Right lobe of liver (tissue), 4 donors: ENCODE data around the gene PLXNA2.

Source experiments
- POLR2A ChIP-seq: fragments of 450-650 bp; IDR thresholded peaks from one replicate; pipeline ENCODE4 v1.6.1; 2017; ENCODE audit warnings: antibody characterized with exemption, mild to moderate bottlenecking
- TF ChIP-seq, protein P1 (sequence below), 4 donors: fragments of 200-600 bp in 3 of 4; fragments of 450-650 bp in 1 of 4; IDR thresholded peaks; one replicate each; pipeline versions ENCODE4 v1.5.1 to v1.8.0; 2016 to 2022; ENCODE audit warnings: antibody characterized with exemption in 4 of 4, mild to moderate bottlenecking in 2 of 4
- donor health status: DM: no; HTN: no; CAD: no.
- donor health status: DM: no; HTN: no; CAD: no.
- donor health status: DM: no; HTN: yes; CAD: no.

DNA sequence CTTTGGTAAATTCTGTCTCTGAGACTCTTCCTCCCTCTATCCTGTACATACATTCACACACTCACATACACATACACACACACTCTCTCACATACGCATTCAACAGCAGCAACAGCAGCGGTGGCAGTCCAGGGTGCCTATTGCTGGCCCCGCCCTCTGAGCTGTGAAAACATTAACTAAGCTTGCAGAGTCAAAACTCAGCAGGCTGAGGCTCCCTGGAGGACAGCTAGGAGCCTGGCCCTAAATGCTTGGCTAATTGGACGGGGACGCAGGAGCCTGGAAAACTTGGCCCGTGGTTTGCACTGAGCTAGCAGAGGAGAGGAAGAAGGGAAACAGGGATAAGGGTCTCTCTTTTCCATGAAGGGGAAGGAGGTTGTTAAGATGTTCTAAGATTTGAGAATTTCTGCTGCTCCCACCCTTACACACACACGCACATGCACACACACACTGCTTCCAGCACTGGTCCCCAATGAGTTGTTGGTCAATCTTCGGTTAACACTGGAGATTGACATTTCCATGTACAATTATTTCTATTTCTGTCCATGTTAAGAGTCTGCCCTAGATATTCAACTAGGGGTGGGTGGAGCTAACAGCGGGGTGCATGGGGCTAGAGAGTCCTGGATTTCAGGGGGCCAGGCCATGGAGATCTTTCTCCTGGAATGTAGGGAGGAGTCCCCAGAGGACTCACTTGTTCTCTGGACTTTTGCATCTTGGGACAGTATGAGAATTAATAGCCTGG, 94.2 kb downstream of the PLXNA2 start:
- TF ChIP-seq, protein P1, sequence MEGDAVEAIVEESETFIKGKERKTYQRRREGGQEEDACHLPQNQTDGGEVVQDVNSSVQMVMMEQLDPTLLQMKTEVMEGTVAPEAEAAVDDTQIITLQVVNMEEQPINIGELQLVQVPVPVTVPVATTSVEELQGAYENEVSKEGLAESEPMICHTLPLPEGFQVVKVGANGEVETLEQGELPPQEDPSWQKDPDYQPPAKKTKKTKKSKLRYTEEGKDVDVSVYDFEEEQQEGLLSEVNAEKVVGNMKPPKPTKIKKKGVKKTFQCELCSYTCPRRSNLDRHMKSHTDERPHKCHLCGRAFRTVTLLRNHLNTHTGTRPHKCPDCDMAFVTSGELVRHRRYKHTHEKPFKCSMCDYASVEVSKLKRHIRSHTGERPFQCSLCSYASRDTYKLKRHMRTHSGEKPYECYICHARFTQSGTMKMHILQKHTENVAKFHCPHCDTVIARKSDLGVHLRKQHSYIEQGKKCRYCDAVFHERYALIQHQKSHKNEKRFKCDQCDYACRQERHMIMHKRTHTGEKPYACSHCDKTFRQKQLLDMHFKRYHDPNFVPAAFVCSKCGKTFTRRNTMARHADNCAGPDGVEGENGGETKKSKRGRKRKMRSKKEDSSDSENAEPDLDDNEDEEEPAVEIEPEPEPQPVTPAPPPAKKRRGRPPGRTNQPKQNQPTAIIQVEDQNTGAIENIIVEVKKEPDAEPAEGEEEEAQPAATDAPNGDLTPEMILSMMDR (IDR thresholded peaks at IDR 0.05), result peak in 1 of 4 donors; percentile 6
- TF ChIP-seq POLR2A, result no peak
